ENCODE results near the gene DHRSX. TPM values are rescaled to one million over a fixed set of nuclear protein-coding genes. Genes with fewer than 3 reads are reported as not detected.
A peak's percentile ranks its signal among the peaks of the same experiment; 100 is the strongest.
"Not testable (repeated sequence)": the region's sequence is repeated elsewhere in the genome, so short reads cannot be mapped to it uniquely, and the experiment has no call there.

DHRSX gene
- total and polyA plus RNA-seq, 4 donors: 16.8 to 28.4 (median 24.0) TPM

DNA sequence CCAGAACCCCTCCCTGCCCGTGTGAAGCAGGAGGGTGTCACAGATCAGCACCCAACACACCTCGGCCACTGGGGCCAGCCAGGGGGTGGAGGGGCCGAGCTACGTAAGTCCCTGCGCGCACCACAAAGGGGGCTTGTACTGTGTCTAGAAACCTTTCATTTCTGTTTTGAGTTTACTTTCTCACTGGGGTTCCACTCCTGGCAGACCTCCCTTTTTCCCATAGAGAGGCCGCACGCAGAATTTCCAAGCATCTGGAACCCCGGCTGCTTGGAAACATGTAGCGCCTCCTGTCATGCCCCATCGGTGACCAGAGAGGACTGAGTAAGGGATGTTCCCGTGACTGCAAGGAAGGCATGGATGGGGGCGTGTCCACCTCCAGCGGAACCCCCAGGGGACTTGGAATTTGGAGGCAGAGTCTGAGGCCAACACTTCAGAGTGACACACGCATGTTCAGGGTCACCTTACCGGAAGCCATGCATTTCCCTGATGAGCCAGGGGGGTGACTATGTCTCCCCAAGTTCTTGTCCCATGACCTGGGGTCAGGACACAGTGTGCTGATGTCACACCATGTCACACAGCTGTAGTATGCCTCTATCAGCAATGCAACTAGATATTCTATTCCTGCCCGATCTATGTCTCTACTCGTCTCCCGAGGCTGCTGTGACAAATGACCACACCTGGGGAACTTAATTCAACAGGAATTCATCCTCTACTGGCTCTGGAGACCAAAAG is 105.3 kb downstream of the DHRSX start:
- Histone ChIP-seq H3K4me1 (ENCODE audit: control insufficient read depth, insufficient read depth, low read length) (peaks cover 5% of the 10 kb centered on the region), H3K9me3 (ENCODE audit: control insufficient read depth, insufficient read depth, low read length) (peaks cover 6% of the 10 kb centered on the region), H3K36me3 (ENCODE audit: control insufficient read depth, insufficient read depth, low read length) (peaks cover 5% of the 10 kb centered on the region), H3K4me3 (ENCODE audit: low read depth, low read length) (no peak overlapping the region), H3K27me3 (ENCODE audit: control insufficient read depth, insufficient read depth, low read length) (no peaks in the 10 kb centered on the region), H3K27ac (ENCODE audit: low read depth, low read length) (no peak overlapping the region)
- DNase-seq (ENCODE audit: low read depth in 4 of 6, low spot score in 6 of 6): no peak
- WGBS (ENCODE audit: insufficient coverage): 74% methylated on average over 16 of the region's 19 CpGs

DNA sequence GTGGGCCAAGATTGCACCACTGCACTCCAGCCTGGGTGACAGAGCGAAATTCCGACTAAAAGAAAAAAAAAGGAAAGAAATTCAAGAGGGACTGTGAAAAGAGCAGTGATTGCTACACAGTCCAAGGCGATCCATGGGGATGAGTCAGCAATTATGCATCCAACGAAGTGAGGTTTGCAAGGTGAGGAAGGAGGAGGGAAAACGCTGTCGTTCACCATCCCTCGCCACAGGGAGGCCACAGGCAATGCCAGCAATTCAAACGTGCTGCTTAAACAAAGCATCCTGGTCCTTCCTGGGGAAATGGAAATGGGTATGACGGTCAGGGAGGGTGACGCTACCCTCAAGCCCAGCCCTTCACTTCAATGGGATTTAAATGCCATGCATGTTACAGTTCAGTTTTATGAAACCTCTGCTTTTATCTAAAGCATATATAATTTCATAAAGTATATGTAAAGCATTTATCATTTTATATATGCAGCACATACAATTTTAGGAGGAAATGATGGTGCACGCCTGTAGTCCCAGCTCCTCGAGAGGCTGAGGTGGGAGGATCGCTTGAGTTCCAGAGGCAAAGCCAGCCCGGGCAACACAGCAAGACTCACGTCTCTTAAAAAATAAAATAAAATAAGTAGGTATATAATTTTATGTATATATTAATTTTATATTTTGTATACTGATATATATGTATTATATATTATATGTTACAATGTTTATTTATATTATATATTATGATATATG is 108.7 kb downstream of the DHRSX start:
- H3K9me3 ChIP-seq (ENCODE audit: control insufficient read depth, insufficient read depth, low read length): peaks cover 6% of the 10 kb centered on the region
- H3K27ac ChIP-seq (ENCODE audit: low read depth, low read length): no peak overlapping the region
- H3K4me1 ChIP-seq (ENCODE audit: control insufficient read depth, insufficient read depth, low read length): peaks cover 2% of the 10 kb centered on the region
- peak in 1 of 6 donors; percentile 23 for DNase-seq (ENCODE audit: low read depth in 4 of 6, low spot score in 6 of 6)
- peaks cover 9% of the 10 kb centered on the region for H3K36me3 ChIP-seq (ENCODE audit: control insufficient read depth, insufficient read depth, low read length)
- 76% methylated on average over 7 of the region's 15 CpGs for whole genome bisulfite sequencing (ENCODE audit: insufficient coverage)
- no peaks in the 10 kb centered on the region for H3K27me3 ChIP-seq (ENCODE audit: control insufficient read depth, insufficient read depth, low read length)
- no peak overlapping the region for H3K4me3 ChIP-seq (ENCODE audit: low read depth, low read length)

DNA sequence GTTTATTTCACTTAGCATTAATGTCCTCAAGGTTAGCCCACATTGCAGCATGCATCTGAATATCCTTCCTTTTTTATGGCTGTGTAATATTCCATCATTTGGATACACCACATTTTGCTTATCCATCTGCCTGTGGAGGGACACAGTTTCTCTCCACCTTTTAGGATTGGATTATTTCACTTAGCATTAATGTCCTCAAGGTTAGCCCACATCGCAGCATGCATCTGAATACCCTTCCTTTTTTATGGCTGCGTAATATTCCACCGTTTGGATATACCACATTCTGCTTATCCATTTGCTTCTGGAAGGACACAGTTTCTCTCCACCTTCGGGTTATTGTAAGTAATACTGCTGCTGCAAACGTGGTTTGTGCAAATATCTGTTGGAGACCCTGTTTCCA is 110.0 kb downstream of the DHRSX start:
- Histone ChIP-seq H3K4me1 (ENCODE audit: control insufficient read depth, insufficient read depth, low read length) (no peaks in the 10 kb centered on the region), H3K27ac (ENCODE audit: low read depth, low read length) (no peak overlapping the region), H3K36me3 (ENCODE audit: control insufficient read depth, insufficient read depth, low read length) (peaks cover 7% of the 10 kb centered on the region), H3K27me3 (ENCODE audit: control insufficient read depth, insufficient read depth, low read length) (no peaks in the 10 kb centered on the region), H3K4me3 (ENCODE audit: low read depth, low read length) (no peak overlapping the region), H3K9me3 (ENCODE audit: control insufficient read depth, insufficient read depth, low read length) (peaks cover 6% of the 10 kb centered on the region)
- no peak for DNase-seq (ENCODE audit: low read depth in 4 of 6, low spot score in 6 of 6)
- WGBS (ENCODE audit: insufficient coverage): no CpG with 5 or more reads among the region's 5 CpGs

DNA sequence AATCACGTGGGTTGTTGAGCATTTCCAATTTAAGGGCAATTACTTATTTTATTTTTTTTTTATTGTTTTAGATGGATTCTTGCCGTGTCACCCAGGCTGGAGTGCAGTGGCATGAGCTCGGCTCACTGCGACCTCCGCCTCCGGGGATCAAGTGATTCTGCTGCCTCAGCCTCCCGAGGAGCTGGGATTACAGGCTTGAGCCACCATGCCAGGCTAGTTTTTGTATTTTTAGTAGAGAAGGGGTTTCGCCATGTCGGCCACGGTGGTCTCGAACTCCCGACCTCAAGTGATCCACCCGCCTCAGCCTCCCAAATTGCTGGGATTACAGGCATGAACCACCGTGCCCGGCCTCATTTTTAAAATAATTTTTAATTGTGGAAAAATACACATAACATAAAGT is 111.0 kb downstream of the DHRSX start:
- not testable (repeated sequence) for H3K36me3 ChIP-seq (ENCODE audit: control insufficient read depth, insufficient read depth, low read length); H3K4me3 ChIP-seq (ENCODE audit: low read depth, low read length); H3K9me3 ChIP-seq (ENCODE audit: control insufficient read depth, insufficient read depth, low read length); H3K4me1 ChIP-seq (ENCODE audit: control insufficient read depth, insufficient read depth, low read length); DNase-seq (ENCODE audit: low read depth in 4 of 6, low spot score in 6 of 6); H3K27me3 ChIP-seq (ENCODE audit: control insufficient read depth, insufficient read depth, low read length); H3K27ac ChIP-seq (ENCODE audit: low read depth, low read length)
- WGBS (ENCODE audit: insufficient coverage): 98% methylated on average over 8 of the region's 15 CpGs

DNA sequence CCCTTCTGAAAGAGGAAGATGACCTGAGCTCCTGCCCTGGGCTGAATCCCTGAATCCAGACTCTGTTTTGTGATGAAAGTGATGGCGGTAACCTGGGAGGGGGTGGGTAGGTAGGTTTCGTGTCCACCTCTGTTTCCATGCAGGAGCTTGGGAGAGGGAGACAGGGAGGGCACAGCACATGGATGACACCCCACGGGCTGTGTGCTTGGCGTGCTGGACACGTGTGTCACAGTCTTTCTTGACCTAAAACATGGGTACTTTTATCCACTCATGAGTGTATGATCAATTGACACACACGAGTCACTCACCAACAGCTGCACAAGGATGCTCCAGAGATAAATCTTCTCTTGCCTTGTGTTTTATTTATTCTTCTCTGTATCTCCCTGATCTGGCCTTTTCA is 111.5 kb downstream of the DHRSX start:
- Histone ChIP-seq H3K4me1 (ENCODE audit: control insufficient read depth, insufficient read depth, low read length) (no peaks in the 10 kb centered on the region), H3K9me3 (ENCODE audit: control insufficient read depth, insufficient read depth, low read length) (peaks cover 6% of the 10 kb centered on the region), H3K27ac (ENCODE audit: low read depth, low read length) (no peak overlapping the region), H3K4me3 (ENCODE audit: low read depth, low read length) (no peak overlapping the region), H3K27me3 (ENCODE audit: control insufficient read depth, insufficient read depth, low read length) (no peaks in the 10 kb centered on the region), H3K36me3 (ENCODE audit: control insufficient read depth, insufficient read depth, low read length) (peaks cover 7% of the 10 kb centered on the region)
- no peak for DNase-seq (ENCODE audit: low read depth in 4 of 6, low spot score in 6 of 6)
- WGBS (ENCODE audit: insufficient coverage): 100% methylated on average over 5 of the region's 6 CpGs

DNA sequence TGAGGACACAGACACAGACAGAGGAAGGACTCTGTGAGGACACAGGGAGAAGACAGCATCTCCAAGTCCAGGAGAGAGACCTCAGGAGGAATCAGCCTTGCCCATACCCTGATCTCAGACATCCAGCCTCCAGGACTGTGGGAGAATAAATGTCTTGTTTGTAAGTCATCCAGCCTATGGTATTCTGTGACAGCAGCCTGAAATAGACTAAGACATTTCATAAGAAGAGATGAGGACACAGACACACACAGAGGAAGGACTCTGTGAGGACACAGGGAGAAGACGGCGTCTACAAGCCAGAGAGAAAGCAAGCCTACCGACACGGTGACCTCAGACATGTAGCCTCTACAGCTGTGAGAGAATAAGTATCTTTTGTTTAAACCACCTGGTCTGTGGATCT is 112.1 kb downstream of the DHRSX start:
- Histone ChIP-seq H3K4me1 (ENCODE audit: control insufficient read depth, insufficient read depth, low read length) (no peaks in the 10 kb centered on the region), H3K27ac (ENCODE audit: low read depth, low read length) (no peak overlapping the region), H3K36me3 (ENCODE audit: control insufficient read depth, insufficient read depth, low read length) (peaks cover 5% of the 10 kb centered on the region), H3K4me3 (ENCODE audit: low read depth, low read length) (no peak overlapping the region), H3K27me3 (ENCODE audit: control insufficient read depth, insufficient read depth, low read length) (no peaks in the 10 kb centered on the region), H3K9me3 (ENCODE audit: control insufficient read depth, insufficient read depth, low read length) (peaks cover 6% of the 10 kb centered on the region)
- 91% methylated on average over 4 of the region's 4 CpGs for WGBS (ENCODE audit: insufficient coverage)
- no peak for DNase-seq (ENCODE audit: low read depth in 4 of 6, low spot score in 6 of 6)

DNA sequence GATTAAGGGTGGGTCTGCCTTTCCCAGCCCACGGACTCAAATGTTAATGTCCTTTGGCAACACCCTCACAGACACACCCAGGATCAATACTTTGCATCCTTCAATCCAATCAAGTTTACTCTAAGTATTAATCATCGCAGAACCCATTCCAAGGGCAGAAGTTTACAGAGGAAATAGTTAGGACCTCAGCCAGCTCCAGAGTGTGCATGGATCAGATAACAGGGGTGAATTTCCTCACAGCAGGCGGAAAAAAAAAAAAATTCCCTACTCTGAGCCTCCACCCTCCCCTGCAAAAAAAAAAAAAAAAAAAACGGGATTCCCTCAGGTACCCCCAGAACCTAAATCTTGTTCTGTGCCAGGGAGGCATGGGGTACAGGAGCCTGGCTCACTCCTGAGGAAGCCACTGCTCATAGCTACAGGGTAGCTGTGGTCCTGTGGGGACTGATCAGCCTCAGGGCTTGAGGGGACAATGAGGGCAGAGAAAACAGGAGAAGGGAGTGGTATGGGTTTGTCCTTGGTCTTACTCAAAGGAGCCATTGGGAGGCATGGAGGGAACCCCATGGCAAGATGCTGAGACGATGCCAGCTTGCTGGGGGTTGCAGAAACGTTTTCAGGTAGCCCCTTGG is 113.0 kb downstream of the DHRSX start:
- no peaks in the 10 kb centered on the region for H3K4me1 ChIP-seq (ENCODE audit: control insufficient read depth, insufficient read depth, low read length)
- peaks cover 7% of the 10 kb centered on the region for H3K9me3 ChIP-seq (ENCODE audit: control insufficient read depth, insufficient read depth, low read length)
- H3K27ac ChIP-seq (ENCODE audit: low read depth, low read length): no peak overlapping the region
- 82% methylated on average over 3 of the region's 6 CpGs for WGBS (ENCODE audit: insufficient coverage)
- no peak overlapping the region for H3K4me3 ChIP-seq (ENCODE audit: low read depth, low read length)
- no peak for DNase-seq (ENCODE audit: low read depth in 4 of 6, low spot score in 6 of 6)
- no peaks in the 10 kb centered on the region for H3K27me3 ChIP-seq (ENCODE audit: control insufficient read depth, insufficient read depth, low read length)
- H3K36me3 ChIP-seq (ENCODE audit: control insufficient read depth, insufficient read depth, low read length): peaks cover 5% of the 10 kb centered on the region

DNA sequence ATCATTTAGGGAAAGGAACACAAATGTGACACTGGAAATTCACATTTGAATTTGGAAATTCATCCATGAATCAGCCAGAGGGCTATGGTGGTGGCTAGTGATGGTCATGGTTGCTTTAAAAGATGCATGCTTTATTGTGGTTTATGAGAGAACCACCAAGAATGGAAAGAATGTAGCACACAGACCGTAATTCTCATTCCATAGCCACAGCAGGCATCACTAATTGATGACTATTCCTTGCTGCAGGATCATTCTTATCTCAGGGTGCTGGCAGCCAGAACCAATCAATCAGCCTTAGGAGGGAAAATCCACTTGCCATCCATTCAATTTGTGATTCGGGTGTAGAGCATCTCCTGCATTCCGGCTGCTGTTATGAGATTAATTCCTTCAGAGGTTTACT is 115.6 kb downstream of the DHRSX start:
- Histone ChIP-seq H3K4me3 (ENCODE audit: low read depth, low read length) (no peak overlapping the region), H3K36me3 (ENCODE audit: control insufficient read depth, insufficient read depth, low read length) (peaks cover 5% of the 10 kb centered on the region), H3K27ac (ENCODE audit: low read depth, low read length) (no peak overlapping the region), H3K27me3 (ENCODE audit: control insufficient read depth, insufficient read depth, low read length) (no peaks in the 10 kb centered on the region), H3K9me3 (ENCODE audit: control insufficient read depth, insufficient read depth, low read length) (peaks cover 2% of the 10 kb centered on the region), H3K4me1 (ENCODE audit: control insufficient read depth, insufficient read depth, low read length) (no peaks in the 10 kb centered on the region)
- WGBS (ENCODE audit: insufficient coverage): no CpG with 5 or more reads among the region's 3 CpGs
- DNase-seq (ENCODE audit: low read depth in 4 of 6, low spot score in 6 of 6): no peak

DNA sequence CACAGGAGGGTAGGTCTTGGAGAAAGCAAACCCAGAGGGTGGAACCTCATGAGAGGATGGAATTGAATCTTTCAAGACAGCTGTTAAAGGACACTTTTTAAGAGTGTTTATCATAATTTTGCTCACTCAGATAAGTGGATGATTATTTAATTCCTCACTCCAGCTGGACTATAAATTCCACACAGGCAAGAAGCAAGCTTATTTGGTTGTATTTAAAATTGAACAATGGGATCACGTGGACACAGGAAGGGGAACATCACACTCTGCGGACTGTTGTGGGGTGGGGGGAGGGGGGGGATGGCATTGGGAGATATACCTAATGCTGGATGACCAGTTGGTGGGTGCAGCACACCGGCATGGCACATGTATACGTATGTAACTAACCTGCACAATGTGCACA is 116.3 kb downstream of the DHRSX start:
- Histone ChIP-seq H3K27ac (ENCODE audit: low read depth, low read length) (no peak overlapping the region), H3K9me3 (ENCODE audit: control insufficient read depth, insufficient read depth, low read length) (peaks cover 2% of the 10 kb centered on the region), H3K4me3 (ENCODE audit: low read depth, low read length) (no peak overlapping the region), H3K36me3 (ENCODE audit: control insufficient read depth, insufficient read depth, low read length) (peaks cover 5% of the 10 kb centered on the region), H3K27me3 (ENCODE audit: control insufficient read depth, insufficient read depth, low read length) (no peaks in the 10 kb centered on the region), H3K4me1 (ENCODE audit: control insufficient read depth, insufficient read depth, low read length) (no peaks in the 10 kb centered on the region)
- 69% methylated on average over 2 of the region's 4 CpGs for WGBS (ENCODE audit: insufficient coverage)
- DNase-seq (ENCODE audit: low read depth in 4 of 6, low spot score in 6 of 6): no peak

All from spinal cord (tissue), 10 donors.